Neural progenitor cell (in vitro differentiated cells): ENCODE data around the gene ADCK1.

ENCODE experiments used
- EZH2 ChIP-seq: fragments of 200-600 bp; sonication (generic); IDR thresholded peaks from 2 replicates; pipeline ENCODE4 v1.6.1; 2017; ENCODE audit warnings: antibody characterized with exemption, mild to moderate bottlenecking, moderate library complexity
- EZH2phosphoT487 ChIP-seq: fragments of 200-600 bp; sonication (generic); IDR thresholded peaks from 2 replicates; pipeline ENCODE4 v1.6.1; 2017; ENCODE audit warnings: antibody characterized with exemption
- TF ChIP-seq, protein P1 (sequence below): fragments of 200-600 bp; sonication (generic); IDR thresholded peaks from 2 replicates; pipeline ENCODE4 v1.5.1; 2017; ENCODE audit warnings: antibody characterized with exemption, mild to moderate bottlenecking

DNA sequence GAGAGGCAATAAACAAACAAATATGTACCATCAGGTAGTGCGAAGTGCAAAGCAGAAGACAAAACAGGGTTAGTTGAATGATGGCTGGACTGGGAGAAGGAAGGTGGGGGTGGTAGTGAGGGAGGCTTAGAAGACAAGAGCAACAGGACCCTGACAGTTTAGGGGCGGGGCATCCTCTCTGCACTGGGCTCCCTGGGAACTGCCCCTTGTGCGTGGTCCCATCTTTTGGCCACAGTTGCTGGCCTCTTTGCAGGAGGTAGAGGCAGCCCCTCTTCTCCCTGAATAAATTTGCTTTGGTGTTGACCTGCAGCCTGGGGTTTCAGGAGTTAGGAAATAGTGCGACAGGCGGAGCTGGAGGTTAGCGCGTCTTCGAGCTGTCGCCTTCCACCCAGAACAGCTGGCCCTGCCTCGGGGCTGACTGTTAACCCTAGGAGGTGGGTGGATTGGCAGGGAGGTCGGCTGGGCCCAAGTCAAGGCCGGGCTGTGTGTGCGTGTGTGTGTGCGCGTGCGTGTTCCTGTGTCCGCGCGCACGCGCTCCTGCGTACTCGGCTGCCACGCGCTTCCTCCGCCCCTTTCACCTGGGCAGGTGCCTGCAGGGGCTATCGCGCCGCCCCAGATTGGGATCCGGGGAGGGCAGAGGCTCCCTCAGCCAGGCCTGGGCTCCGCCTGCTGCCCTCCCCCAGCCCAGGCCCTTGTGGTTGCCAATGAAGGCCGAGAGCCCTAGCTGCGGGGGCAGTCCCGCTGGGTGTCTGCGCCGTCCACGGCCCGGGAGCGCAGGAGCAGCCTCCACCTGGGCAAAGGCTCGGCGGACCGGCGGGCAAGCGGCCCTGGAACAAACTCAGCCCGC, 180.8 kb downstream of the ADCK1 start:
- TF ChIP-seq, protein P1, sequence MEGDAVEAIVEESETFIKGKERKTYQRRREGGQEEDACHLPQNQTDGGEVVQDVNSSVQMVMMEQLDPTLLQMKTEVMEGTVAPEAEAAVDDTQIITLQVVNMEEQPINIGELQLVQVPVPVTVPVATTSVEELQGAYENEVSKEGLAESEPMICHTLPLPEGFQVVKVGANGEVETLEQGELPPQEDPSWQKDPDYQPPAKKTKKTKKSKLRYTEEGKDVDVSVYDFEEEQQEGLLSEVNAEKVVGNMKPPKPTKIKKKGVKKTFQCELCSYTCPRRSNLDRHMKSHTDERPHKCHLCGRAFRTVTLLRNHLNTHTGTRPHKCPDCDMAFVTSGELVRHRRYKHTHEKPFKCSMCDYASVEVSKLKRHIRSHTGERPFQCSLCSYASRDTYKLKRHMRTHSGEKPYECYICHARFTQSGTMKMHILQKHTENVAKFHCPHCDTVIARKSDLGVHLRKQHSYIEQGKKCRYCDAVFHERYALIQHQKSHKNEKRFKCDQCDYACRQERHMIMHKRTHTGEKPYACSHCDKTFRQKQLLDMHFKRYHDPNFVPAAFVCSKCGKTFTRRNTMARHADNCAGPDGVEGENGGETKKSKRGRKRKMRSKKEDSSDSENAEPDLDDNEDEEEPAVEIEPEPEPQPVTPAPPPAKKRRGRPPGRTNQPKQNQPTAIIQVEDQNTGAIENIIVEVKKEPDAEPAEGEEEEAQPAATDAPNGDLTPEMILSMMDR = no peak
- no peak for TF ChIP-seq EZH2
- TF ChIP-seq EZH2phosphoT487 = no peak
